ENCODE measurements around the gene SZT2. TPM values are rescaled to one million over a fixed set of nuclear protein-coding genes. Genes with fewer than 3 reads are reported as not detected.
"Not testable (repeated sequence)": the region's sequence is repeated elsewhere in the genome, so short reads cannot be mapped to it uniquely, and the experiment has no call there.

Gene SZT2
- polyA plus RNA-seq, 2 donors, result 9.8 to 39.3 TPM

DNA sequence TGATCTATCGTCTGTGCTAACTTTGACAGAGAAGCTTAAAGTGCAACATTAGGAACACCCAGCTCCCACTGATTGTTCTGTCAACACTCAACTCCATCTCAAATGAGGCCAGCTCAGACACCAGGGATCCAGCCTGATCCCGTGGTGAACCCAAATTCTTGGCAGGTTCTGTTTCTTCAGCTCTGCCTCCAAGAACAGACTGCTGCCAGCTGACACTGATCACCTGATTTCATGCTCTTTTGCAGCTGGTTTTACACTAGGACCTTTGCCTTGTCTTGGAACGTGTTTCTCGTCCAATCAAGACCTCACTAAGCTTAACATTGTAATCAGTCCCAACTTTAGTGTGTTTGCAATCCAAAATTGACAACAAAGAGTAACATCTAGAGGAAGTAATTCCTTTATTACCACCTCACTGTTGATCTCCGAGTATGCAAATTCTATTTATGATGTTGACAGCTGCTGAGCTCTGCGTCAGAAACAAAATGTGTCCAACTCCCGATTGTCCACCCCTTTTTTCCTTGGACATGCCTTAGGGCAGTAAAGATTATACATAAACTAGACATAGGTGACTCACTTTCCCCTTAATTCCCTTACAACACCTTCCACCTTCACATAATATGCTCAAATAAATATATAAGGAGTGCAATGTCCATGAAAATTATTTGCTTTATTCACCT lies 65.7 kb downstream of the SZT2 start:
- H3K36me3 ChIP-seq (ENCODE audit: control insufficient read depth in 2 of 2, insufficient read depth in 2 of 2, low read length in 1 of 2), result peaks cover 8 to 13% of the 10 kb centered on the region in 2 donors
- H3K4me3 ChIP-seq (ENCODE audit: low read depth in 1 of 2, low read length in 2 of 2), result no peak overlapping the region
- peaks cover 0 to 2% of the 10 kb centered on the region in 2 donors for H3K4me1 ChIP-seq (ENCODE audit: control insufficient read depth in 2 of 2, insufficient read depth in 2 of 2, low read length in 1 of 2)
- no peaks in the 10 kb centered on the region for H3K27me3 ChIP-seq (ENCODE audit: control insufficient read depth in 1 of 2, insufficient read depth in 2 of 2, low read length in 2 of 2)
- no peaks in the 10 kb centered on the region for H3K9me3 ChIP-seq (ENCODE audit: control insufficient read depth in 2 of 2, insufficient read depth in 1 of 2, low read depth in 1 of 2, low read length in 1 of 2)
- H3K27ac ChIP-seq (ENCODE audit: low read depth in 2 of 2, low read length in 1 of 2), result peak overlapping the region in 1 of 2 donors; percentile 35
- WGBS, 2 donors, result 62 to 75% methylated on average over 7 of the region's 7 CpGs

GRCh38 chr1:43458379-43458778 lies 68.7 kb downstream of the SZT2 start:
- H3K9me3 ChIP-seq (ENCODE audit: control insufficient read depth in 2 of 2, insufficient read depth in 1 of 2, low read depth in 1 of 2, low read length in 1 of 2); H3K4me1 ChIP-seq (ENCODE audit: control insufficient read depth in 2 of 2, insufficient read depth in 2 of 2, low read length in 1 of 2); H3K36me3 ChIP-seq (ENCODE audit: control insufficient read depth in 2 of 2, insufficient read depth in 2 of 2, low read length in 1 of 2); H3K27me3 ChIP-seq (ENCODE audit: control insufficient read depth in 1 of 2, insufficient read depth in 2 of 2, low read length in 2 of 2); H3K4me3 ChIP-seq (ENCODE audit: low read depth in 1 of 2, low read length in 2 of 2); H3K27ac ChIP-seq (ENCODE audit: low read depth in 2 of 2, low read length in 1 of 2): not testable (repeated sequence)
- 86 to 89% methylated on average over 3 of the region's 3 CpGs for WGBS, 2 donors

GRCh38 chr1:43460988-43461693 lies 71.4 kb downstream of the SZT2 start:
- Histone ChIP-seq H3K9me3 (ENCODE audit: control insufficient read depth in 2 of 2, insufficient read depth in 1 of 2, low read depth in 1 of 2, low read length in 1 of 2) (no peaks in the 10 kb centered on the region), H3K4me1 (ENCODE audit: control insufficient read depth in 2 of 2, insufficient read depth in 2 of 2, low read length in 1 of 2) (no peaks in the 10 kb centered on the region), H3K36me3 (ENCODE audit: control insufficient read depth in 2 of 2, insufficient read depth in 2 of 2, low read length in 1 of 2) (no peaks in the 10 kb centered on the region), H3K27ac (ENCODE audit: low read depth in 2 of 2, low read length in 1 of 2) (no peak overlapping the region), H3K27me3 (ENCODE audit: control insufficient read depth in 1 of 2, insufficient read depth in 2 of 2, low read length in 2 of 2) (no peaks in the 10 kb centered on the region), H3K4me3 (ENCODE audit: low read depth in 1 of 2, low read length in 2 of 2) (no peak overlapping the region)
- 81 to 93% methylated on average over 5 of the region's 5 CpGs for WGBS, 2 donors

- WGBS, 2 donors, result 38 to 51% methylated on average over 2 of the region's 2 CpGs
- H3K4me1 ChIP-seq (ENCODE audit: control insufficient read depth in 2 of 2, insufficient read depth in 2 of 2, low read length in 1 of 2), result peaks cover 0 to 2% of the 10 kb centered on the region in 2 donors
- no peaks in the 10 kb centered on the region for H3K27me3 ChIP-seq (ENCODE audit: control insufficient read depth in 1 of 2, insufficient read depth in 2 of 2, low read length in 2 of 2)
These were observed 73.8 kb downstream of the SZT2 start for GRCh38 chr1:43463479-43463878.

DNA sequence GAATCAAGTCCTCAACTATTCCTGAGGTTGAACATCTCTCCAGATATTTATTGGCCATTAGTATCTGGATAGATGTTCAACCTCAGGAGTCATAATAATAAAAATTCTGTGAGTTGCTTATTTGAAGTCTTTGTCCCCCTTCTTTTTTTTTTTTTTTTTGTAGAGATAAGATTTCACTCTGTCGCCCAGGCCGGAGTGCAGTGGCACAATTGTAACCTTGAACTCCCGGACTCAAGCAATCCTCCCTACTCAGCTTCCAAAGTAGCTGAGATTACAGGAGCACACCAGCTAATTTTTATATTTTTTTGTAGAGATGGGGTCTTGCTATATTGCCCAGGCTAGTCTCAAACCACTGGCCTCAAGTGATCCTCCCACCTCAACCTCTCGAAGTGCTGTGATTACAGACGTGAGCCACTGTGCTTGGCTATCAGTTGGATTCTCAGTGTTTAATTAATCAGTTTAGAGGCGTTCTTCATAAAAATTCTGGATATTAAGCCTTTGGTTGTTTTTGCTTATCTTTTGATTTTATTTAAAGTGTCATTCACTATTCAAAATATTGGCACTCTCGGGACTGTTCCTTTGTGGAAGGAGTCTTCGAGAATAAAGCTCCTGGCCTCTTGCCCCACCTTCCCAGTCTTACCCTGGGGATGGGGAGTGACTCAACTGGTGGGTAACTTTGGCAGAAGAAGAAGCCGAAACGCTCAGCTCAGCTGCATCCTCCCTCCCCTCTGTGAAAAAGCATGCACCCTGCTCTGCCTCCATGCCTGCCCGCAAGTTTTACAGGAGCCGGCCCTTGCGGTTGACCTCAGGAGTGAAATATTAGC lies 75.2 kb downstream of the SZT2 start:
- Histone ChIP-seq H3K36me3 (ENCODE audit: control insufficient read depth in 2 of 2, insufficient read depth in 2 of 2, low read length in 1 of 2) (no peaks in the 10 kb centered on the region), H3K27ac (ENCODE audit: low read depth in 2 of 2, low read length in 1 of 2) (no peak overlapping the region), H3K4me1 (ENCODE audit: control insufficient read depth in 2 of 2, insufficient read depth in 2 of 2, low read length in 1 of 2) (peaks cover 0 to 2% of the 10 kb centered on the region in 2 donors), H3K9me3 (ENCODE audit: control insufficient read depth in 2 of 2, insufficient read depth in 1 of 2, low read depth in 1 of 2, low read length in 1 of 2) (no peaks in the 10 kb centered on the region), H3K4me3 (ENCODE audit: low read depth in 1 of 2, low read length in 2 of 2) (no peak overlapping the region), H3K27me3 (ENCODE audit: control insufficient read depth in 1 of 2, insufficient read depth in 2 of 2, low read length in 2 of 2) (no peaks in the 10 kb centered on the region)
- WGBS, 2 donors, result 67 to 75% methylated on average over 13 of the region's 13 CpGs

More at GRCh38 chr1:43463479-43463878, 73.8 kb downstream of the SZT2 start:
- H3K9me3 ChIP-seq (ENCODE audit: control insufficient read depth in 2 of 2, insufficient read depth in 1 of 2, low read depth in 1 of 2, low read length in 1 of 2), result no peaks in the 10 kb centered on the region
- H3K36me3 ChIP-seq (ENCODE audit: control insufficient read depth in 2 of 2, insufficient read depth in 2 of 2, low read length in 1 of 2), result no peaks in the 10 kb centered on the region
- H3K4me3 ChIP-seq (ENCODE audit: low read depth in 1 of 2, low read length in 2 of 2), result no peak overlapping the region
- H3K27ac ChIP-seq (ENCODE audit: low read depth in 2 of 2, low read length in 1 of 2), result no peak overlapping the region

- no peaks in the 10 kb centered on the region for H3K36me3 ChIP-seq (ENCODE audit: control insufficient read depth in 2 of 2, insufficient read depth in 2 of 2, low read length in 1 of 2)
- WGBS, 2 donors, result 66 to 72% methylated on average over 3 of the region's 3 CpGs
- H3K9me3 ChIP-seq (ENCODE audit: control insufficient read depth in 2 of 2, insufficient read depth in 1 of 2, low read depth in 1 of 2, low read length in 1 of 2), result no peaks in the 10 kb centered on the region
- H3K27me3 ChIP-seq (ENCODE audit: control insufficient read depth in 1 of 2, insufficient read depth in 2 of 2, low read length in 2 of 2), result no peaks in the 10 kb centered on the region
- no peak overlapping the region for H3K4me3 ChIP-seq (ENCODE audit: low read depth in 1 of 2, low read length in 2 of 2)
- no peak overlapping the region for H3K27ac ChIP-seq (ENCODE audit: low read depth in 2 of 2, low read length in 1 of 2)
- peaks cover 0 to 2% of the 10 kb centered on the region in 2 donors for H3K4me1 ChIP-seq (ENCODE audit: control insufficient read depth in 2 of 2, insufficient read depth in 2 of 2, low read length in 1 of 2)
These were observed 75.9 kb downstream of the SZT2 start for GRCh38 chr1:43465505-43466067.

DNA sequence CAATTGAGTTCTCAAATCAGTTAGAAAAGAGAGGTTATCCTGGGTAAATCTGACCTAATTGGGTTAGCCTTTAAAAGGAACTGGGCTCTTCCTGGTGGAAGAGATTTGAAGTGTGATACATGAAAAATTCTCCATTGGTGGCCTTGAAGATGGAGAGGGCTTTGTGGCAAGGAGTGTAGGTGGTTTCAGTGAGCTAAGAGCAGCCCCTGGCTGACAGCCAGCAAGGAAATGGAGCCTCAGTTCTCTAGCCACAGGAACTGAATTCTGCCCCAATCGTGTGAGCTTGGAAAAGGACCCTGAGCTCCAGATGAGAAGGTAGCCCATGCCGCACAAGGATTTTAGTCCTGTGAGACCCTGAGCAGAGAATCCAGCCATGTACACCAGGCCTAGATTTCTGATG lies 76.7 kb downstream of the SZT2 start:
- whole genome bisulfite sequencing, 2 donors, result 67 to 70% methylated on average over 2 of the region's 2 CpGs
- H3K27me3 ChIP-seq (ENCODE audit: control insufficient read depth in 1 of 2, insufficient read depth in 2 of 2, low read length in 2 of 2), result no peaks in the 10 kb centered on the region
- H3K36me3 ChIP-seq (ENCODE audit: control insufficient read depth in 2 of 2, insufficient read depth in 2 of 2, low read length in 1 of 2), result no peaks in the 10 kb centered on the region
- no peak overlapping the region for H3K27ac ChIP-seq (ENCODE audit: low read depth in 2 of 2, low read length in 1 of 2)
- H3K9me3 ChIP-seq (ENCODE audit: control insufficient read depth in 2 of 2, insufficient read depth in 1 of 2, low read depth in 1 of 2, low read length in 1 of 2), result no peaks in the 10 kb centered on the region
- H3K4me3 ChIP-seq (ENCODE audit: low read depth in 1 of 2, low read length in 2 of 2), result no peak overlapping the region
- H3K4me1 ChIP-seq (ENCODE audit: control insufficient read depth in 2 of 2, insufficient read depth in 2 of 2, low read length in 1 of 2), result peaks cover 0 to 2% of the 10 kb centered on the region in 2 donors

GRCh38 chr1:43468414-43468813 lies 78.7 kb downstream of the SZT2 start:
- 73 to 80% methylated on average over 3 of the region's 3 CpGs for WGBS, 2 donors
- no peak overlapping the region for H3K4me3 ChIP-seq (ENCODE audit: low read depth in 1 of 2, low read length in 2 of 2)
- H3K27ac ChIP-seq (ENCODE audit: low read depth in 2 of 2, low read length in 1 of 2), result no peak overlapping the region
- no peaks in the 10 kb centered on the region for H3K27me3 ChIP-seq (ENCODE audit: control insufficient read depth in 1 of 2, insufficient read depth in 2 of 2, low read length in 2 of 2)
- H3K9me3 ChIP-seq (ENCODE audit: control insufficient read depth in 2 of 2, insufficient read depth in 1 of 2, low read depth in 1 of 2, low read length in 1 of 2), result no peaks in the 10 kb centered on the region
- H3K4me1 ChIP-seq (ENCODE audit: control insufficient read depth in 2 of 2, insufficient read depth in 2 of 2, low read length in 1 of 2), result peaks cover 0 to 2% of the 10 kb centered on the region in 2 donors
- no peaks in the 10 kb centered on the region for H3K36me3 ChIP-seq (ENCODE audit: control insufficient read depth in 2 of 2, insufficient read depth in 2 of 2, low read length in 1 of 2)

GRCh38 chr1:43469932-43470331 lies 80.2 kb downstream of the SZT2 start:
- Histone ChIP-seq H3K4me3 (ENCODE audit: low read depth in 1 of 2, low read length in 2 of 2) (no peak overlapping the region), H3K27me3 (ENCODE audit: control insufficient read depth in 1 of 2, insufficient read depth in 2 of 2, low read length in 2 of 2) (no peaks in the 10 kb centered on the region), H3K4me1 (ENCODE audit: control insufficient read depth in 2 of 2, insufficient read depth in 2 of 2, low read length in 1 of 2) (peaks cover 0 to 2% of the 10 kb centered on the region in 2 donors), H3K27ac (ENCODE audit: low read depth in 2 of 2, low read length in 1 of 2) (no peak overlapping the region), H3K9me3 (ENCODE audit: control insufficient read depth in 2 of 2, insufficient read depth in 1 of 2, low read depth in 1 of 2, low read length in 1 of 2) (no peaks in the 10 kb centered on the region), H3K36me3 (ENCODE audit: control insufficient read depth in 2 of 2, insufficient read depth in 2 of 2, low read length in 1 of 2) (no peaks in the 10 kb centered on the region)
- 75 to 86% methylated on average over 1 of the region's 1 CpG for WGBS, 2 donors

Data from esophagus (tissue), 2 donors.